ENCODE data around the gene CYFIP2. TPM values are rescaled to one million over a fixed set of nuclear protein-coding genes. Genes with fewer than 3 reads are reported as not detected.

Gene CYFIP2
- total RNA-seq: 71.1 TPM

DNA sequence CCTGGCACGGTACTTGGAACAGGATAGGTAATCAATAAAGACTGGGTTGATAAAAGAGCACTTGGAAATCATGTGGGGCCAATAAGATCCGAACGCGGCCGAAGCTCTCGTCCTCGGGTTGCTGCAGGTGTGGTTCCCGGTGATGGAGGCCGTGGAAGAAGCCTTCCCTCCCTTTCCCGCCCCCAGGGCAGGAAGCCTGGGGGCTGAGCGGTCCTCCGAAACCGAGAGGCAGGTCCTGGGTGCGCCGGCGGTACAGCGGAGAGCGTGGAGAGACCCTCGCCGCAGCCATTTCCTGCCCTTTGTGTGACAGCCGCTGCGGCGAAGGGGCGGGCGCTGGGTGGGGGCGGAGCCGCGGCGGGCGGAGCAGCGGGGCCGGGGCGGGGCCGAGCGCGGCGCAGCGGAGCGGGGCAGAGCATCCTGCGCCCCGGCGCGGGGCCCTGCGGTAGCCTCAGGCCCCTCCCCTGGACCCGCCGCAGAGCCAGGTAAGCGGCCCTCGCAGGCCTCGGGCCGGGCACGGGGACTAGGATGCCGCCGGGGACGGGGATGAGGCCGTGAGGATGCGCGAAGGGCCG lies at the start of gene CYFIP2:
Gene CYFIP2 (plus strand): TSS at position 410 of the 572 bp plus-strand sequence. CDS start 19,239 bp downstream, outside the sequence.

Other genes starting within 250 kb of the CYFIP2 start
- gene HAVCR1, start 207.0 kb upstream of the CYFIP2 start, total RNA-seq: not detected
- gene HAVCR2, start 157.1 kb upstream of the CYFIP2 start, total RNA-seq: 1.8 TPM
- gene MED7, start 123.3 kb upstream of the CYFIP2 start, total RNA-seq: 25.3 TPM
- gene GARIN3, start 99.9 kb upstream of the CYFIP2 start, total RNA-seq: not detected
- 0.44 TPM for gene ITK, start 85.3 kb upstream of the CYFIP2 start, total RNA-seq
- not detected for gene NIPAL4, start 194.1 kb downstream of the CYFIP2 start, total RNA-seq

Data from camera-type eye (tissue), 1 donor.